HepG2 (cell line): ENCODE data around the gene GSDMA. TPM values are rescaled to one million over a fixed set of nuclear protein-coding genes. Genes with fewer than 3 reads are reported as not detected.

ENCODE experiments used
- ARHGAP35 ChIP-seq: sonication (generic); formaldehyde crosslinking; IDR thresholded peaks from 2 replicates; pipeline ENCODE4 v1.9.0; 2022; ENCODE audit warnings: mild to moderate bottlenecking, inconsistent platforms, moderate library complexity, missing genetic modification reagents, borderline replicate concordance
- ATAD3A ChIP-seq: sonication (generic); formaldehyde crosslinking; IDR thresholded peaks from 2 replicates; pipeline ENCODE4 v1.4.0; 2020; ENCODE audit warnings: missing genetic modification reagents
- ATF7 ChIP-seq, 2 experiments: fragments of 450-650 bp in 1 of 2; sonication (generic) in 1 of 2; formaldehyde crosslinking in 1 of 2; IDR thresholded peaks; 2 replicates each; pipeline versions ENCODE4 v1.4.0 to v1.6.1; 2016 to 2020; ENCODE audit warnings: antibody characterized with exemption in 1 of 2, mild to moderate bottlenecking in 1 of 2, missing genetic modification reagents in 1 of 2
- DNMT3B ChIP-seq: conservative IDR thresholded peaks from 2 replicates; pipeline ENCODE4 v1.6.1; 2016; ENCODE audit warnings: missing biosample characterization, control low read depth
- ELF1 ChIP-seq: sonication (generic); formaldehyde crosslinking; IDR thresholded peaks from 2 replicates; pipeline ENCODE4 v1.4.0; 2020; ENCODE audit warnings: missing genetic modification reagents
- HDAC1 ChIP-seq: sonication (generic); formaldehyde crosslinking; IDR thresholded peaks from 2 replicates; pipeline ENCODE4 v1.5.1; 2020; ENCODE audit warnings: mild to moderate bottlenecking, missing genetic modification reagents
- KLF11 ChIP-seq: IDR thresholded peaks from 2 replicates; pipeline ENCODE4 v1.6.1; 2016; ENCODE audit warnings: missing compliant biosample characterization
- RBFOX2 ChIP-seq: fragments of 200-400 bp; formaldehyde crosslinking; IDR thresholded peaks from 2 replicates; pipeline ENCODE4 v1.6.1; 2017; ENCODE audit warnings: low read depth, mild to moderate bottlenecking, low read length
- TCF7 ChIP-seq: sonication (generic); IDR thresholded peaks from 2 replicates; pipeline ENCODE4 v1.6.1; 2016; ENCODE audit warnings: antibody characterized with exemption, low read depth
- TCF7L2 ChIP-seq: IDR thresholded peaks from 2 replicates; pipeline ENCODE4 v1.6.1; 2011; ENCODE audit warnings: mild to moderate bottlenecking, low read depth, low read length, moderate library complexity
- ZFP62 ChIP-seq: sonication (generic); formaldehyde crosslinking; IDR thresholded peaks from 2 replicates; pipeline ENCODE4 v1.4.0; 2020; ENCODE audit warnings: missing genetic modification reagents
- ZNF296 ChIP-seq: sonication (generic); formaldehyde crosslinking; conservative IDR thresholded peaks from 2 replicates; pipeline ENCODE4 v1.5.0; 2020; ENCODE audit warnings: mild to moderate bottlenecking, missing genetic modification reagents
- ZNF331 ChIP-seq: sonication (generic); formaldehyde crosslinking; IDR thresholded peaks from 2 replicates; pipeline ENCODE4 v1.4.0; 2020; ENCODE audit warnings: missing genetic modification reagents
- ZNF7 ChIP-seq: IDR thresholded peaks from 2 replicates; pipeline ENCODE4 v1.6.1; 2016; ENCODE audit warnings: missing biosample characterization, missing genetic modification reagents
- polyA plus RNA-seq, 8 experiments: library from polyadenylated mRNA; depleted of rRNA in 3 of 8; stranded (reverse) in 7 of 8; unstranded in 1 of 8; fragments of >200 nt; fragmentation: Illumina TruSeq in 4 of 8; extraction: Trizol in 4 of 8; gene quantifications; 2 replicates each; pipeline versions ENCODE4 v1.2.1 to v1.2.3, GENCODE V29; 2011 to 2016; ENCODE audit warnings: low read depth in 4 of 8, missing spikeins in 1 of 8, mixed read lengths in 1 of 8; ENCODE audit not compliant: insufficient read depth in 1 of 8
- total RNA-seq, 5 experiments: library from RNA; depleted of rRNA; stranded (reverse); fragments of >200 nt; fragmentation: Illumina TruSeq; extraction: Trizol; gene quantifications; 2 replicates each; pipeline ENCODE4 v1.2.3, GENCODE V29; 2016; ENCODE audit warnings: low read depth in 1 of 5
- TF ChIP-seq, protein P1 (sequence below): sonication (generic); formaldehyde crosslinking; IDR thresholded peaks from 2 replicates; pipeline ENCODE4 v1.4.0; 2020; ENCODE audit warnings: missing genetic modification reagents
- TF ChIP-seq, protein P2 (sequence below): IDR thresholded peaks from 2 replicates; pipeline ENCODE4 v1.6.1; 2012; ENCODE audit warnings: low read depth, low read length, improper control_type of control experiment
- TF ChIP-seq, protein P3 (sequence below): sonication (generic); formaldehyde crosslinking; IDR thresholded peaks from 2 replicates; pipeline ENCODE4 v1.4.0; 2020; ENCODE audit warnings: missing genetic modification reagents
- TF ChIP-seq, protein P4 (sequence below): sonication (generic); formaldehyde crosslinking; IDR thresholded peaks from 2 replicates; pipeline ENCODE4 v1.8.1; 2023; ENCODE audit warnings: mild to moderate bottlenecking, inconsistent platforms, moderate library complexity, missing genetic modification reagents, borderline replicate concordance
- TF ChIP-seq, protein P5 (sequence below): sonication (generic); formaldehyde crosslinking; IDR thresholded peaks from 2 replicates; pipeline ENCODE4 v1.4.0; 2020; ENCODE audit warnings: mild to moderate bottlenecking, missing genetic modification reagents, borderline replicate concordance

Gene GSDMA
- total and polyA plus RNA-seq, 2 of the 13 experiments (the other 11 are each of a cell fraction or from before 2014, with no cell fraction given): not detected

DNA sequence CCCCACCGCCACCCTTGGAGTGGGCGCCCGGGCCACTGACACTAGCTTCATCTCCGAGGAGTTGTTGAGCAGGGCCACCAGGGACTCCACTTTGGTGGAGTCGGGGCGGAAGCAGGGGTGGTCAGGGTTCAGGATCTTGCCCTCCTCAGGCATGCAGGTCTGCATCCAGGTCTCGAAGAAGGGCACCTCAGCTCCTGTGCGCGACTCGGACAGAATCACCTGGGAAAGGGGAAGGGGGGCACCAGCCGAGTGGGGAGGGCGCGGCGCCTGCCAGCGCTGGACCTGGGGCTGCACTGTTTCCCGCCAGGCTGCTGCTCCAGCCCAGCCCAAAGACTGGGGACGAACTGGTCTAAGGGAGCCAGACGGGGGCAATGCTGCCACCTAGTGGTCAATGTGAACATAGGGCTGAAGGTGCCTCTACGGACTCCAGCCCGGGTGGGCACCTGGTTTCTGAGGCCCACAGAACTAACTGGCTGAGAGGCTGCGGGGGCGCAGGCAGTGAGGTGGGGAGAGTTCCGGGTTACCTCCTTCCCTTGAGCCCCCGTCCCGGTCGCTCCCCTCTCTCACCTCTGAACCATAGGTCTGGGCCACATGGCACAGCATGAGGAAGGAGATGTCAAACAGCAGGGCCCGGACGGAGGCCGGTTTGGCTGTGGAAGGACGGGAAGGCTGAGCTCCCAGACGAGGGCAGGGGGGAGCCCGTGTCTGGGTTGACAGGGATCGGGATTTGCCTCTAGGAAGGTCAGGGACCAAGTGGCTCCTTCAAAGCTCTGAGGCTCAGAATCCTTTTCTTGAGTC lies 64.2 kb downstream of the GSDMA start (continued):
- no peak for TF ChIP-seq ZNF7 (CRISPR knock-in tag)
- TF ChIP-seq, protein P1, sequence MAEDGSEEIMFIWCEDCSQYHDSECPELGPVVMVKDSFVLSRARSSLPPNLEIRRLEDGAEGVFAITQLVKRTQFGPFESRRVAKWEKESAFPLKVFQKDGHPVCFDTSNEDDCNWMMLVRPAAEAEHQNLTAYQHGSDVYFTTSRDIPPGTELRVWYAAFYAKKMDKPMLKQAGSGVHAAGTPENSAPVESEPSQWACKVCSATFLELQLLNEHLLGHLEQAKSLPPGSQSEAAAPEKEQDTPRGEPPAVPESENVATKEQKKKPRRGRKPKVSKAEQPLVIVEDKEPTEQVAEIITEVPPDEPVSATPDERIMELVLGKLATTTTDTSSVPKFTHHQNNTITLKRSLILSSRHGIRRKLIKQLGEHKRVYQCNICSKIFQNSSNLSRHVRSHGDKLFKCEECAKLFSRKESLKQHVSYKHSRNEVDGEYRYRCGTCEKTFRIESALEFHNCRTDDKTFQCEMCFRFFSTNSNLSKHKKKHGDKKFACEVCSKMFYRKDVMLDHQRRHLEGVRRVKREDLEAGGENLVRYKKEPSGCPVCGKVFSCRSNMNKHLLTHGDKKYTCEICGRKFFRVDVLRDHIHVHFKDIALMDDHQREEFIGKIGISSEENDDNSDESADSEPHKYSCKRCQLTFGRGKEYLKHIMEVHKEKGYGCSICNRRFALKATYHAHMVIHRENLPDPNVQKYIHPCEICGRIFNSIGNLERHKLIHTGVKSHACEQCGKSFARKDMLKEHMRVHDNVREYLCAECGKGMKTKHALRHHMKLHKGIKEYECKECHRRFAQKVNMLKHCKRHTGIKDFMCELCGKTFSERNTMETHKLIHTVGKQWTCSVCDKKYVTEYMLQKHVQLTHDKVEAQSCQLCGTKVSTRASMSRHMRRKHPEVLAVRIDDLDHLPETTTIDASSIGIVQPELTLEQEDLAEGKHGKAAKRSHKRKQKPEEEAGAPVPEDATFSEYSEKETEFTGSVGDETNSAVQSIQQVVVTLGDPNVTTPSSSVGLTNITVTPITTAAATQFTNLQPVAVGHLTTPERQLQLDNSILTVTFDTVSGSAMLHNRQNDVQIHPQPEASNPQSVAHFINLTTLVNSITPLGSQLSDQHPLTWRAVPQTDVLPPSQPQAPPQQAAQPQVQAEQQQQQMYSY: no peak
- no peak for TF ChIP-seq DNMT3B (CRISPR knock-in tag)
- no peak for TF ChIP-seq ARHGAP35
- TF ChIP-seq, protein P2, sequence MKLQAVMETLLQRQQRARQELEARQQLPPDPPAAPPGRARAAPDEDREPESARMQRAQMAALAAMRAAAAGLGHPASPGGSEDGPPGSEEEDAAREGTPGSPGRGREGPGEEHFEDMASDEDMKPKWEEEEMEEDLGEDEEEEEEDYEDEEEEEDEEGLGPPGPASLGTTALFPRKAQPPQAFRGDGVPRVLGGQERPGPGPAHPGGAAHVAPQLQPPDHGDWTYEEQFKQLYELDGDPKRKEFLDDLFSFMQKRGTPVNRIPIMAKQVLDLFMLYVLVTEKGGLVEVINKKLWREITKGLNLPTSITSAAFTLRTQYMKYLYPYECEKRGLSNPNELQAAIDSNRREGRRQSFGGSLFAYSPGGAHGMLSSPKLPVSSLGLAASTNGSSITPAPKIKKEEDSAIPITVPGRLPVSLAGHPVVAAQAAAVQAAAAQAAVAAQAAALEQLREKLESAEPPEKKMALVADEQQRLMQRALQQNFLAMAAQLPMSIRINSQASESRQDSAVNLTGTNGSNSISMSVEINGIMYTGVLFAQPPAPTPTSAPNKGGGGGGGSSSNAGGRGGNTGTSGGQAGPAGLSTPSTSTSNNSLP: no peak
- peak; percentile 32; the same call in 1 of the 2 replicates for TF ChIP-seq ZNF331
- TF ChIP-seq, protein P3, sequence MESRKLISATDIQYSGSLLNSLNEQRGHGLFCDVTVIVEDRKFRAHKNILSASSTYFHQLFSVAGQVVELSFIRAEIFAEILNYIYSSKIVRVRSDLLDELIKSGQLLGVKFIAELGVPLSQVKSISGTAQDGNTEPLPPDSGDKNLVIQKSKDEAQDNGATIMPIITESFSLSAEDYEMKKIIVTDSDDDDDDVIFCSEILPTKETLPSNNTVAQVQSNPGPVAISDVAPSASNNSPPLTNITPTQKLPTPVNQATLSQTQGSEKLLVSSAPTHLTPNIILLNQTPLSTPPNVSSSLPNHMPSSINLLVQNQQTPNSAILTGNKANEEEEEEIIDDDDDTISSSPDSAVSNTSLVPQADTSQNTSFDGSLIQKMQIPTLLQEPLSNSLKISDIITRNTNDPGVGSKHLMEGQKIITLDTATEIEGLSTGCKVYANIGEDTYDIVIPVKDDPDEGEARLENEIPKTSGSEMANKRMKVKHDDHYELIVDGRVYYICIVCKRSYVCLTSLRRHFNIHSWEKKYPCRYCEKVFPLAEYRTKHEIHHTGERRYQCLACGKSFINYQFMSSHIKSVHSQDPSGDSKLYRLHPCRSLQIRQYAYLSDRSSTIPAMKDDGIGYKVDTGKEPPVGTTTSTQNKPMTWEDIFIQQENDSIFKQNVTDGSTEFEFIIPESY (CRISPR knock-in tag): peak; percentile 92
- TF ChIP-seq HDAC1 (CRISPR knock-in tag): no peak
- TF ChIP-seq TCF7L2: no peak
- TF ChIP-seq KLF11 (CRISPR knock-in tag): no peak
- no peak for TF ChIP-seq ZFP62 (CRISPR knock-in tag)
- TF ChIP-seq TCF7: no peak
- no peak for TF ChIP-seq ATF7 (IDR thresholded peaks at IDR 0.05)
- TF ChIP-seq ATF7 (CRISPR knock-in tag; IDR thresholded peaks at IDR 0.05): no peak
- peak; percentile 34; the same call in 1 of the 2 replicates for TF ChIP-seq RBFOX2
- TF ChIP-seq ELF1 (CRISPR knock-in tag): no peak
- no peak for TF ChIP-seq ATAD3A (CRISPR knock-in tag)
- TF ChIP-seq, protein P4, sequence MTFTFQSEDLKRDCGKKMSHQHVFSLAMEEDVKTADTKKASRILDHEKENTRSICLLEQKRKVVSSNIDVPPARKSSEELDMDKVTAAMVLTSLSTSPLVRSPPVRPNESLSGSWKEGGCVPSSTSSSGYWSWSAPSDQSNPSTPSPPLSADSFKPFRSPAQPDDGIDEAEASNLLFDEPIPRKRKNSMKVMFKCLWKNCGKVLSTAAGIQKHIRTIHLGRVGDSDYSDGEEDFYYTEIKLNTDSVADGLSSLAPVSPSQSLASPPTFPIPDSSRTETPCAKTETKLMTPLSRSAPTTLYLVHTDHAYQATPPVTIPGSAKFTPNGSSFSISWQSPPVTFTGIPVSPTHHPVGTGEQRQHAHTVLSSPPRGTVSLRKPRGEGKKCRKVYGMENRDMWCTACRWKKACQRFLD (CRISPR knock-in tag): no peak
- no peak for TF ChIP-seq ZNF296 (CRISPR knock-in tag)
- TF ChIP-seq, protein P5, sequence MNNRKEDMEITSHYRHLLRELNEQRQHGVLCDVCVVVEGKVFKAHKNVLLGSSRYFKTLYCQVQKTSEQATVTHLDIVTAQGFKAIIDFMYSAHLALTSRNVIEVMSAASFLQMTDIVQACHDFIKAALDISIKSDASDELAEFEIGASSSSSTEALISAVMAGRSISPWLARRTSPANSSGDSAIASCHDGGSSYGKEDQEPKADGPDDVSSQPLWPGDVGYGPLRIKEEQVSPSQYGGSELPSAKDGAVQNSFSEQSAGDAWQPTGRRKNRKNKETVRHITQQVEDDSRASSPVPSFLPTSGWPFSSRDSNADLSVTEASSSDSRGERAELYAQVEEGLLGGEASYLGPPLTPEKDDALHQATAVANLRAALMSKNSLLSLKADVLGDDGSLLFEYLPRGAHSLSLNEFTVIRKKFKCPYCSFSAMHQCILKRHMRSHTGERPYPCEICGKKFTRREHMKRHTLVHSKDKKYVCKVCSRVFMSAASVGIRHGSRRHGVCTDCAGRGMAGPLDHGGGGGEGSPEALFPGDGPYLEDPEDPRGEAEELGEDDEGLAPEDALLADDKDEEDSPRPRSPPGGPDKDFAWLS: no peak
